HG02678 (cell line): ENCODE data around the gene TRMT10B.
"Not testable (repeated sequence)": the region's sequence is repeated elsewhere in the genome, so short reads cannot be mapped to it uniquely, and the experiment has no call there.

ENCODE experiments used
- ATAC-seq: cut with Tn5 transposase; IDR thresholded peaks from one replicate; pipeline ENCODE4 v1.9.1; 2021; ENCODE audit warnings: mild to moderate bottlenecking, moderate library complexity; ENCODE audit not compliant: unreplicated experiment

The TRMT10B gene

DNA sequence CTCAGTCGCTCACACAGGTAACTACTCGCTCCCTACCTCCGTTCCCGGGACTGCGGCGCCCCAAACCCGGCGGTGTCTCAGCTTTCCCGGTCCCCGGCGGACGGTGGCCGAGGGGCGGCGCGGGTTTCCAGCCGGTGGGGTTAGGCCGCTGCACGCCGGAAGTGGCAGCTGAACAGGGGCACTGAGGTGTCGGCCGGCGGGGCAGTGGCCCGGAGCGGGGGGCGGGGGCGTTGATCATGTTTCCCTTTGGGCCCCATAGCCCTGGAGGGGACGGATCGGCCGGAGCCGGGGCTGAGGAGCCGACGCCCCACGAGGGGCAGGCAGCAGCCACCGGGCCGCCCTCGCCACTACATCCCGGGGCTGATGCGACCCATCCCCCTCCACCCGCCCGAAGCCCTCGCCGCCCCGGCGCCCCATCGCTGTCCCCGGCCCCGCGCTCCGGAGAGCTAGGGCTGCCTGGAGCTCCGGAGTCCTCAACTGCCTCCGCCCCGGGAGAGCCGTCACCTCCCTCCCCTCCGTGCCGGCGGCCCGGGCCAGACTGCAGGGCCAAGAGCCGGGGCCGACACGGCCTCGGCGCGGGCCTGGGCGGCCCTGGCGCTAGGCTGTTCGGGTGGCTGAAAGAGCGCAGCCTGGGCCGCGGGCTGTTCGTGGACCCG lies 47.2 kb downstream of the TRMT10B start, which contains the start of gene DCAF10:
Gene DCAF10 (plus strand): TSS at position 167 of the 656 bp plus-strand sequence. CDS start 70 bp downstream, at position 237.
- peak; percentile 77 for ATAC-seq

DNA sequence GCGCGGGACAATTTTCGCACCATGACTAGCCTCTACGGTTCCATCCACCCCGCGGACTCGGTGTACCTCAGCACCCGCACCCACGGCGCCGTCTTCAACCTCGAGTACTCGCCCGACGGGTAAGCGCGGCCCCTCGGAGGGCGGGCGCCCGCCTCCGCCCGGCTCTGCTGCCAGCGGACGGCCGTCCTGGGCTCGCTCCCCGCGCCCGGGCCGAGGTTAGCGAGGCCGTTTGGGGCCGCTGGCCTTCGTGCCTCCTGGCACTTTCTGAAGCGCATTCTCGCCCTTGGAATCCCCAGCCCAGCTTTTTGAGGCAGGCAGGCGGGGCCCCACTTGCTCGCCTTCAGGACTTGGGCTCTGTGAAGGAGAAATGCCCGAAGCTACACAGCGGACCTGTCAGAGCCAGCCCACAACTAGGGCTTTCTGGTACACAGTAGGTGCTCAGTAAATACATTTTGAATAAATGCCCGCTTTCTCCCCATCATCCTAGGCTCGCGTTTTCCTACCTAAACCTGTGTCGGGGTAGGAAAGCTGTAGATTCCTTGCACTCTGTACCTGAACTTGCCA lies 47.8 kb downstream of the TRMT10B start:
- ATAC-seq = peak; percentile 37

DNA sequence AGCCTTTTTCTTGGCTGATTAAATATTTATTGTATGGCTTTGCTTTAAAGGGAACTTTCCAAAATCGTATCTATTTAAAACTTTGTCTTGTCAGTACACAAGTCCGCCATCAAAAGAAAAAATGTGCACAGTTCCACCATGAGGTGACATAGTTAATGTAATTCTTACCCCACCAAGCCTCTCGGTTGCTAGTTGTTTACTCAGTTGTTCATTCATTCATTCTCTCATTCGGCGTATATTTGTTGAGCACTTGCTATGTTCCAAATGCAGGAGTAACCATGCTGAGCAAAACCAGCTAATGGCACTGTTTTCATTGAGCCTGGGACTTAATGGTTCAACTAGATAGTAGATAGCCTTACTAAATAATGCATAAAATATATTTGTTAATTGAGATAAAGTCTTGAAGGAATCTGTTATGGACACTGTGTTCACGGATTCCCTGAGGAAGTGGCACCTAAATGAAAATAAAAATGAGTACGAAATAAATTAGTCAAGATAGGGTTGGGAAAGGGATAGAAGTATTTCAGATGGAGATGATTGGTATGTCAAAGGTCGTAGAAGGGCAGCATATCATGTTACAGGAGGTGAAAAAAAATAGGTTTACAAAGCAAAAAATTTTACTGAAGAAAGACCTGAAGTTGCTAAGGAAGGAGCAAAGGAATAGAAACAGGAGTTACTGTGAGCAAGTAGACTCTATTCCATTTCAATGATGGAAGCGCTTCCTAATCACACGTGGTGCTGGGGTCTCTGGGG lies 48.5 kb downstream of the TRMT10B start:
- no peak for ATAC-seq

DNA sequence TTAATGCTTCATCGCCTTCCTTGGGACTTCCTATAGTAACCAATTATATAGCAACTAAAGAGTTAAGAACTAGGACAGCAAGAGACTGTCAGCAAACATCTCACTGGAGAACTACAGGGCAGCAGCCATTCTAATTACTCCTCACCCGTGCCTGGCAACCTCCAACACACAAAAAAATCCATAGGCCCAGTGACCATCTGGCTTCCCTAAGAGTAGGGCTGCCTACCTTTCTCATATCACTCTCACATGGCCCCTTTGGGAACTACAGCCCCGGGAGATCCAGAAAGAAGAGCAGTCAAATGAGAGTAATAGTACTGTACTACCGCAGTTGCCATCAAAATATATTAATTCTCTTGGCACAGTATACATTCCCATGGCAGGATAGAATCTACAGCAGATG lies 52.7 kb downstream of the TRMT10B start:
- ATAC-seq = no peak

DNA sequence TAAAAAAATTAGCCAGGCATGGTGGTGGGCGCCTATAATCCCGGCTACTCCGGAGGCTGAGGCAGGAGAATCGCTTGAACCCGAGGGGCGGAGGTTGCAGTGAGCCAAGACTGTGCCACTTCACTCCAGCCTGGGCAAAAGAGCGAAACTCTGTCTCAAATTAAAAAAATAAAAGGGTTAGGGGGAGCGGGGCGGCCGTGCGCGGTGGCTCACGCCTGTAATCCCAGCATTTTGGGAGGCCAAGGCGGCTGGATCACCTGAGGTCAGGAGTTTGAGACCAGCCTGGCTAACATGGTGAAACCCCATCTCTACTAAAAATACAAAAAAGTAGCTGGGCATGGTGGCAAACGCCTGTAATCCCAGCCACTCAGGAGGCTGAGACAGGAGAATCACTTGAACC lies 56.1 kb downstream of the TRMT10B start:
- not testable (repeated sequence) for ATAC-seq

DNA sequence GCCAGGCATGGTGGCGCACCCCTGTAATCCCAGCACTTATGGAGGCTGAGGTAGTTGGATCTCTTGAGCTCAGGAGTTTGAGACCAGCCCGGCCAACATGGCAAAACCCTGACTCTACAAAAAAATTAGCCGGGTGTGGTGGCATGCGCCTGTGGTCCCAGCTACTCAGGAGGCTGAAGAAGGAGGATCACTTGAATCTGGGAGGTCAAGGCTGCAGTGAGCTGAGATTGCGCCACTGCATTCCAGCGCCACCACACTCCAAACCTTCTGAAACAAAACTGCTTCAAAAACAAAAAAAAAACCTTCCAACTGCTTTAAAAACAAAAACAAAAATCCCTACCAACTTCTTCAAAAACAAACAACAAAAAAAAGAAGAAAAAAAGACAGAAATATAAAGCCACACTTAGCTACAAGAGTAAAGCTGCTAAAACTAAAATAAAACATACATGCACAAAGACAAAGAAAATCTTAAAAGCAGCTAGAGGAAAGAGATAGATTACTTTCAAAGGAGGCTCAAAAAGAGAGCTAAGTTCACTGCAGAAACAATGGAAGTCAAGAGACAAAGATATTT lies 58.4 kb downstream of the TRMT10B start:
- no peak for ATAC-seq

DNA sequence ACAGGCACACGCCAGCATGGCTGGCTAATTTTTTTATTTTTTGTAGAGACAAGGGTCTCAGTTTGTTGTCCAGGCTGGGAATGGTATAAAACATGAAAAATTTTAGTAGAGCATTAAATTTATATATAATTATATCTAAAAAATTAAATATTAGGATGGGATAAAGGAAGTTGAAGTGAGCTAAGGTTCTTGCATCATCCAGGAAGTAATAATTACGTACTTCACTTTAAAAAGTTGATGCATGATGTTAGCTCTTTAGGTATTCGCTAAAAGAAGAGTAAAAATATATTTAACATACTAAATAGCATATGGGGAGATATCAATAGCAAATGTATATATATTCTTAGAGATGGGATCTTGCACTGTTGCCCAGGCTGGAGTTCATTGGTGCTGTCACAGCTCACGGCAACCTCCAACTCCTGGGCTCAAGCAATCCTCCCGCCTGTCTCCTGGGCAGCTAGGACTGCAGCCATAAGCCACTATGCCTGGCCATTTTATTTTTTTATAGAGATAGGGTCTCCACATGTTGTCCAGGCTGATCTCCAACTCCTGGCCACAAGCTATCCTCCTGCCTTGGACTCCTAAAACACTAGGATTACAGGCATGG lies 59.3 kb downstream of the TRMT10B start:
- ATAC-seq = no peak

DNA sequence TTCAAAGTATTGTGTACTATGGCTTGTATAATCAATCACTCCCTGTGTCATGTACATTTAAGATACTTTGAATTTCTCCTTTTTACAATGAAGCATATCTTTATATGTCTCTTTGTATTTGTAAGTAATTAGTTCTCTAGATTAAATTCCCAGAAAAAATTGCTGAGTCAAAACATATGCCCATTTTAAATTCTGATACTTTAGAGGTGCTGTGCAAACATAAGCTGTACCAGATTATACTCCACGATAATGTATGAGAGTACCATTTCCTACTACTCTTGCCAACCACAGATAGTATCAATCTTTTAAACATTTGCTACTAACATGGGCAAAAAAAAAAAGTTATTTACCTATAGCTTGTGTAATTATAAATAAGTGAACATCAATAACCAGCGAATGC lies 65.2 kb downstream of the TRMT10B start:
- ATAC-seq = no peak

DNA sequence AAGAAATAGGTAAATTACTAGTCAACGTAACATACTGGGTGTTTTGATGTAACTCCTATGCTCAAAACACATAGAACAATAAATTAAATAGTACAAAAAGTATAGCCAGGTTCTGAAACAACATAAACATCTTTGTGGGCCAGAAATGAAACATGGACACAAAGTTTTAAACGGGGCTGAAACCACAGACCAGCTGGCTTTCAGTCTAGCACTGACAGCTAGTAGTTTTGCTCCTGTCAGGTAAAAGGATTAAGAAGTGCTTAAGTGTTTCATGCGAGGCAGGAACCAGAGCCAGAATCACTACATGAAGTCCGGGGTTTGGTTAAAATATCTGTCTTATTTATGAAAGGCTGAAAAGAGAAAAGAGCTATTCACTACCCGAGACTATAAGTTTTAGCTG lies 66.5 kb downstream of the TRMT10B start:
- ATAC-seq = peak; percentile 74

DNA sequence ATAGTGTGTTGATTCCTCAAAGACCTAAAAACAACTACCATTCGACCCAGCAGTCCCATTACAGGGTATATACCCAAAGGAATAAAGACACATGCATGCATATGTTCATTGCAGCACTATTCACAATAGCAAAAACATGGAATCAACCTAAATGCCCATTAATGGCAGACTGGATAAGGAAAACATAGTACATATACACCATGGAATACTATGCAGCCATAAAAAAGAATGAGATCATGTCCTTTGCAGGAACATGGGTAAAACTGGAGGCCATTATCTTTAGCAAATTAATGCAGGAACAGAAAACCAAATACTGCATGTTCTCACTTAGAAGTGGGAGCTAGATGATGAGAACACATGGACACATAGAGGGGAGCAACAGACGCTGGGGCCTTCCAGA lies 71.6 kb downstream of the TRMT10B start:
- not testable (repeated sequence) for ATAC-seq

DNA sequence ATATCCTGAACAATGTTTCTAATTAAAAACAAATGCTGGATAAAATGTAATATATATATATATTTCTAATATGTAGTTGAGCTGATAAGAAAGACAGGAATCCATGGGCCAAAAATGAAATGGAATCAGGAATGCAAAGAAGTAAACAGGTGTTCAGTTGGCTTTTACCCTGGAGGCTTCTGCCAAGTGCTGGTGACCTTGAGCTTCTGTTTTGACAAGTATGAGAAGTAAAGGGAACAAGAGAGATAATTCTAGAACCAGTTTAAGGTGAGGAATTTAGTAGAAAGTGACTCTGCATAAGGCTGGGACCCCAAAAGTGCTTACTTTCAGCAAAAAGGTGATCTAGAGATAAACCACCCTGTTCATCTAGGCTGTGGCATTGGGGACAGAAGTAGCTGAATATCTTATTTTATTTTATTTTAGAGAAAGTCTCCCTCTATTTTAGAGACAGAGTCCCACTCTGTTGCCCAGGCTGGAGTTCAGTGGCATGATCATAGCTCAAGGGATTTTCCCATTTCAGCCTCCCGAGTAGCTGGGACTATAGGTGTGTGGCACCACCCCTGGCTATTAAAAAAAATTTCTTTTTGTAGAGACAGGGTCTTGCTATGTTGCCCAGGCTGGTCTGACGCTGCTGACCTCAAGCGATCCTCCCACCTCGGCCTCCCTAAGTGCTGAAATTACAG lies 74.0 kb downstream of the TRMT10B start:
- no peak for ATAC-seq
